Dedifferentiated amniotic fluid mesenchymal stem cell (primary cell): ENCODE data around the gene CCDC9.

Experiments used
- DNase-seq: peaks from one replicate; pipeline ENCODE4 v3.0.0-alpha.2; 2016; ENCODE audit errors: extremely low spot score

CCDC9 gene

GRCh38 chr19:47255879-47256692 lies at the start of gene CCDC9:
CCDC9 (plus strand) TSS chr19:47256525; CDS start chr19:47258401, 1,876 bp downstream.
- DNase-seq, result peak; percentile 94

GRCh38 chr19:47209319-47210179 lies 46.8 kb upstream of the CCDC9 start:
- no peak for DNase-seq

GRCh38 chr19:47210180-47210490 lies 46.2 kb upstream of the CCDC9 start:
- no peak for DNase-seq

GRCh38 chr19:47210689-47211316 lies 45.5 kb upstream of the CCDC9 start:
- DNase-seq, result peak; percentile 92

- DNase-seq, result no peak
Observed at GRCh38 chr19:47215581-47215980, 40.7 kb upstream of the CCDC9 start.

GRCh38 chr19:47221080-47221841 lies 35.1 kb upstream of the CCDC9 start:
- no peak for DNase-seq

- DNase-seq, result no peak
Observed at GRCh38 chr19:47221890-47222289, 34.4 kb upstream of the CCDC9 start.

- DNase-seq, result peak; percentile 76
Observed at GRCh38 chr19:47225746-47226425, 30.4 kb upstream of the CCDC9 start.

- peak; percentile 63 for DNase-seq
Observed at GRCh38 chr19:47226426-47227351, 29.6 kb upstream of the CCDC9 start.

GRCh38 chr19:47227352-47228167 lies 28.8 kb upstream of the CCDC9 start:
- DNase-seq, result peak; percentile 85

- no peak for DNase-seq
Observed at GRCh38 chr19:47228168-47228936, 28.0 kb upstream of the CCDC9 start.

GRCh38 chr19:47228937-47229675 lies 27.2 kb upstream of the CCDC9 start:
- no peak for DNase-seq

GRCh38 chr19:47229676-47230053 lies 26.7 kb upstream of the CCDC9 start:
- no peak for DNase-seq

- DNase-seq, result no peak
Observed at GRCh38 chr19:47230054-47230920, 26.0 kb upstream of the CCDC9 start.

- DNase-seq, result no peak
Observed at GRCh38 chr19:47230921-47231214, 25.5 kb upstream of the CCDC9 start, which contains the start of gene BBC3. BBC3 (minus strand) TSS chr19:47231199; CDS start chr19:47228431, 2,768 bp downstream.

- DNase-seq, result peak; percentile 61
Observed at GRCh38 chr19:47231215-47232054, 24.9 kb upstream of the CCDC9 start.
